ENCODE measurements around the gene GNAQ. TPM values are rescaled to one million over a fixed set of nuclear protein-coding genes. Genes with fewer than 3 reads are reported as not detected.

The GNAQ gene
- total RNA-seq, 3 donors from 2014 or later (not counting 1 experiment from before 2014, with no cell fraction given) = 17.8 to 51.6 (median 24.5) TPM

- no peak for TF ChIP-seq CTCF (IDR thresholded peaks at IDR 0.05)
- H3K4me3 ChIP-seq (ENCODE audit: low read length) = no peak overlapping the region
- Mint-ChIP-seq H3K36me3 (no peaks in the 10 kb centered on the region), H3K27me3 (ENCODE audit: low read depth in 2 of 2) (no peaks in the 10 kb centered on the region), H3K27ac (no peak overlapping the region), H3K9me3 (no peaks in the 10 kb centered on the region), H3K4me3 (no peak overlapping the region), H3K4me1 (peaks cover 20 to 22% of the 10 kb centered on the region in 2 donors)
- intact Hi-C loops (cut with micrococcal nuclease) = no loop called here
- no peaks in the 10 kb centered on the region for H3K27me3 ChIP-seq (ENCODE audit: control insufficient read depth, insufficient read depth, low read length)
- H3K4me1 ChIP-seq (ENCODE audit: control insufficient read depth, insufficient read depth, low read length) = no peaks in the 10 kb centered on the region
- no peak for DNase-seq
- no peak overlapping the region for H3K27ac ChIP-seq (ENCODE audit: low read length)
- no peaks in the 10 kb centered on the region for H3K36me3 ChIP-seq (ENCODE audit: control insufficient read depth, insufficient read depth, low read length)
- H3K9me3 ChIP-seq (ENCODE audit: control insufficient read depth, insufficient read depth, low read length) = no peaks in the 10 kb centered on the region
- ATAC-seq = no peak
- 64% methylated on average over 8 of the region's 8 CpGs for WGBS (ENCODE audit: insufficient coverage)
Measured at GRCh38 chr9:77847059-77847499, 184.5 kb downstream of the GNAQ start.

- Mint-ChIP-seq H3K4me1 (peaks cover 20 to 22% of the 10 kb centered on the region in 2 donors), H3K36me3 (no peaks in the 10 kb centered on the region), H3K9me3 (no peaks in the 10 kb centered on the region), H3K27ac (no peak overlapping the region), H3K27me3 (ENCODE audit: low read depth in 2 of 2) (no peaks in the 10 kb centered on the region), H3K4me3 (no peak overlapping the region)
- Histone ChIP-seq H3K36me3 (ENCODE audit: control insufficient read depth, insufficient read depth, low read length) (no peaks in the 10 kb centered on the region), H3K4me1 (ENCODE audit: control insufficient read depth, insufficient read depth, low read length) (no peaks in the 10 kb centered on the region), H3K27me3 (ENCODE audit: control insufficient read depth, insufficient read depth, low read length) (no peaks in the 10 kb centered on the region), H3K9me3 (ENCODE audit: control insufficient read depth, insufficient read depth, low read length) (no peaks in the 10 kb centered on the region), H3K27ac (ENCODE audit: low read length) (no peak overlapping the region), H3K4me3 (ENCODE audit: low read length) (no peak overlapping the region)
- no peak for DNase-seq
- TF ChIP-seq CTCF (IDR thresholded peaks at IDR 0.05) = no peak
- intact Hi-C loops (cut with micrococcal nuclease) = no loop called here
- WGBS (ENCODE audit: insufficient coverage) = 100% methylated on average over 3 of the region's 4 CpGs
- no peak for ATAC-seq
Measured at GRCh38 chr9:77844415-77844814, 187.2 kb downstream of the GNAQ start.

GRCh38 chr9:77843871-77844155 is 187.8 kb downstream of the GNAQ start:
- no peak overlapping the region for H3K27ac Mint-ChIP-seq
- intact Hi-C loops (cut with micrococcal nuclease) = no loop called here

More at GRCh38 chr9:77843871-77844155, 187.8 kb downstream of the GNAQ start:
- TF ChIP-seq CTCF (IDR thresholded peaks at IDR 0.05) = no peak
- H3K4me3 Mint-ChIP-seq = no peak overlapping the region
- ATAC-seq = no peak
- no peaks in the 10 kb centered on the region for H3K4me1 ChIP-seq (ENCODE audit: control insufficient read depth, insufficient read depth, low read length)
- no peak overlapping the region for H3K27ac ChIP-seq (ENCODE audit: low read length)
- no peaks in the 10 kb centered on the region for H3K27me3 ChIP-seq (ENCODE audit: control insufficient read depth, insufficient read depth, low read length)
- H3K9me3 ChIP-seq (ENCODE audit: control insufficient read depth, insufficient read depth, low read length) = no peaks in the 10 kb centered on the region
- no peaks in the 10 kb centered on the region for H3K36me3 ChIP-seq (ENCODE audit: control insufficient read depth, insufficient read depth, low read length)
- DNase-seq = no peak
- no peaks in the 10 kb centered on the region for H3K9me3 Mint-ChIP-seq
- no peaks in the 10 kb centered on the region for H3K36me3 Mint-ChIP-seq
- WGBS (ENCODE audit: insufficient coverage) = 86% methylated on average over 1 of the region's 1 CpG
- H3K27me3 Mint-ChIP-seq (ENCODE audit: low read depth in 2 of 2) = no peaks in the 10 kb centered on the region
- no peak overlapping the region for H3K4me3 ChIP-seq (ENCODE audit: low read length)
- H3K4me1 Mint-ChIP-seq = peaks cover 20% of the 10 kb centered on the region in 2 donors

All from natural killer cell (primary cell).